ENCODE measurements around the gene SCO1.
"Not testable (repeated sequence)": the region's sequence is repeated elsewhere in the genome, so short reads cannot be mapped to it uniquely, and the experiment has no call there.

SCO1 gene

DNA sequence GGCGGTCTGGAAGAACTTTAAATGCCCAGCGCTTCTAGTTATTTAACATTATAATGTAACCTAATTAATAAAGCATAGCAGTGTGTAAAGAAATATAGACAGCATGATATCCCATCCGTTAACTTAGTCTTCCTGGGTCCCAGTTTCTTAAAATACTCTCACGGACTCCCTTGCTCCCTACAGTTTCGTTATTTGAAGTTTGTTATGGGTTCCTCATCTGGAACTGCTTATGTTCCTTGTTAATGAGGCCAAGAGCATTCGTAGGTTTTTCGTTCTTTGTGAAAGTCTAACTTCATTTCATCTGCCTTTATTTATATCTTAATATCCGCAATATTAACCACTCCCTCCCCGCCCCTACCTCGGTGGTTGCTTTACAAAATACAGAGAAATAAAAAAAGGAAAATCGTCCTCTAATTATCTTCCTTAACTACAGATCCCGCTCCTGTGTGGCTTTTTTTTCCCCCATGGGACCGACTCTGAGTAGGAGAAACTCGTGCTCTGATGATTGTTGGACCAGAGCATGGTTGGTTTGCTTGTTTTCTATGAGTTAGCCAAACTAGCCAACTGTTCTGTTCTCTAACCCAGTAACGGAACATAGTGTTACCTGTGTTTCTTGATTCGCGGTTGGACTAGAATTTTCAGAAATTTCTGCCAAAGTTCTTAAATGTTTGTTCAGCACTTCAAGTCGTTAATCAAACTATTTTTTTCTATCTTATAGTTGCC lies 924 bp upstream of the SCO1 start:
- no peaks in the 10 kb centered on the region for H3K27me3 ChIP-seq (ENCODE audit: low read depth, low read length)
- H3K4me1 ChIP-seq (ENCODE audit: low read length): peaks cover 10% of the 10 kb centered on the region; the same call in 1 of the 2 replicates
- H3K4me2 ChIP-seq (ENCODE audit: low read length): peak overlapping the region; percentile 70
- no peaks in the 10 kb centered on the region for H3K9me3 ChIP-seq (ENCODE audit: insufficient read depth, low read length)
- peaks cover 6% of the 10 kb centered on the region for H3K36me3 ChIP-seq (replicated peaks; ENCODE audit: low read depth, low read length)
- peak overlapping the region; percentile 100 for H3K4me3 ChIP-seq (ENCODE audit: low read length)
- TF ChIP-seq, protein P1, sequence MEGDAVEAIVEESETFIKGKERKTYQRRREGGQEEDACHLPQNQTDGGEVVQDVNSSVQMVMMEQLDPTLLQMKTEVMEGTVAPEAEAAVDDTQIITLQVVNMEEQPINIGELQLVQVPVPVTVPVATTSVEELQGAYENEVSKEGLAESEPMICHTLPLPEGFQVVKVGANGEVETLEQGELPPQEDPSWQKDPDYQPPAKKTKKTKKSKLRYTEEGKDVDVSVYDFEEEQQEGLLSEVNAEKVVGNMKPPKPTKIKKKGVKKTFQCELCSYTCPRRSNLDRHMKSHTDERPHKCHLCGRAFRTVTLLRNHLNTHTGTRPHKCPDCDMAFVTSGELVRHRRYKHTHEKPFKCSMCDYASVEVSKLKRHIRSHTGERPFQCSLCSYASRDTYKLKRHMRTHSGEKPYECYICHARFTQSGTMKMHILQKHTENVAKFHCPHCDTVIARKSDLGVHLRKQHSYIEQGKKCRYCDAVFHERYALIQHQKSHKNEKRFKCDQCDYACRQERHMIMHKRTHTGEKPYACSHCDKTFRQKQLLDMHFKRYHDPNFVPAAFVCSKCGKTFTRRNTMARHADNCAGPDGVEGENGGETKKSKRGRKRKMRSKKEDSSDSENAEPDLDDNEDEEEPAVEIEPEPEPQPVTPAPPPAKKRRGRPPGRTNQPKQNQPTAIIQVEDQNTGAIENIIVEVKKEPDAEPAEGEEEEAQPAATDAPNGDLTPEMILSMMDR (IDR thresholded peaks at IDR 0.05; ENCODE audit: low read depth, low read length): no peak
- no peak for TF ChIP-seq EZH2phosphoT487 (IDR thresholded peaks at IDR 0.05; ENCODE audit: low read depth)
- peak overlapping the region; percentile 68 for H2AFZ ChIP-seq (ENCODE audit: low read depth, low read length)
- H3K9ac ChIP-seq (ENCODE audit: low read length): peak overlapping the region; percentile 90
- peaks cover 2% of the 10 kb centered on the region; the same call in 1 of the 2 replicates for H4K20me1 ChIP-seq (ENCODE audit: insufficient read depth, low read length)
- peaks cover 45% of the 10 kb centered on the region for H3K79me2 ChIP-seq (ENCODE audit: low read length)
- peak overlapping the region; percentile 86 for H3K27ac ChIP-seq (ENCODE audit: low read length)

DNA sequence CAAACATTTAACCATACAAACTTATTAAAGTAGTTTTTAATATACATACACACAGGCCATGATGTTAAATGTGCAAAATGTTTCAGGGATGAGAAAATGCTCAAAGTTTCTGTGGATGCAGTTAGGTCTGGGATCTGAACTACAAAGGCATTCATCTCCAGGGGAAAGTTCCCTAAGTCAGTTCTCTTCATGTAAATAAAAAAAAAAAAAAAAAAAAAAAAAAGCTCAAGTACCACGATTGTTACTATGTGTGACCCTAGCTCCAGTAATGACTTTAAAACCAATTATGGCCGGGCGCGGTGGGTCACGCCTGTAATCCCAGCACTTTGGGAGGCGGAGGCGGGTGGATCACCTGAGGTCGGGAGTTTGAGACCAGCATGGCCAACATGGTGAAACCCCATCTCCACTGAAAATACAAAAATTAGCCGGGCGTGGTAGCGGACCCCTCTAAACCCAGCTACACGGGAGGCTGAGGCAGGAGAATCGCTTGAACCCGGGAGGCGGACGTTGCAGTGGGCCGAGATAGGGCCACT lies 1.4 kb downstream of the SCO1 start:
- Histone ChIP-seq H3K79me2 (ENCODE audit: low read length) (peaks cover 52% of the 10 kb centered on the region), H3K9ac (ENCODE audit: low read length) (peak overlapping the region; percentile 90; the same call in 1 of the 2 replicates), H3K4me3 (ENCODE audit: low read length) (peak overlapping the region; percentile 100), H3K36me3 (replicated peaks; ENCODE audit: low read depth, low read length) (peaks cover 16% of the 10 kb centered on the region), H3K4me2 (ENCODE audit: low read length) (peak overlapping the region; percentile 93)
- H3K27ac ChIP-seq (ENCODE audit: low read length); H2AFZ ChIP-seq (ENCODE audit: low read depth, low read length); H3K9me3 ChIP-seq (ENCODE audit: insufficient read depth, low read length); H3K27me3 ChIP-seq (ENCODE audit: low read depth, low read length); H3K4me1 ChIP-seq (ENCODE audit: low read length); H4K20me1 ChIP-seq (ENCODE audit: insufficient read depth, low read length): not testable (repeated sequence)

DNA sequence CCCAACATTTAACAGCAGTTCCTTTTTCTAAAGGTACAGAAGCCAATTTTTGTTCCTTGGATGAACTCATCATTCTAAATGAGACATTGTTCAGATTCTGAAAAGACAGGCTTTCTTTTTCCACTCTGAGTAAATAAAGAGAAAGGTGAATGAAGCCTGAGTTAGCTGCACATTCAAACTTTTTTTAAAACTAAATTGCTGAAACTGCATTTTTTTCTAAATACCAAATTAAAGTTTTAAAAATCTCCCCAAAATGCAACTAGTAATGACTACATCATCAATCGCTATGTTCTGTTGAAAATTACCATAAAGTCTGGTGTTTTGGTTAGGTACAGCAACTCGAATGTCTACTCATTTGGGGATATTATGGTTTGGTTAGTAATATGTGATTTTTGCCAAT lies 9.8 kb downstream of the SCO1 start:
- TF ChIP-seq, protein P1 (IDR thresholded peaks at IDR 0.05; ENCODE audit: low read depth, low read length): no peak
- TF ChIP-seq EZH2phosphoT487 (IDR thresholded peaks at IDR 0.05; ENCODE audit: low read depth): no peak
- H3K79me2 ChIP-seq (ENCODE audit: low read length): peaks cover 33% of the 10 kb centered on the region
- H3K4me2 ChIP-seq (ENCODE audit: low read length): no peak overlapping the region
- H3K9me3 ChIP-seq (ENCODE audit: insufficient read depth, low read length): no peaks in the 10 kb centered on the region
- no peak overlapping the region for H3K9ac ChIP-seq (ENCODE audit: low read length)
- H2AFZ ChIP-seq (ENCODE audit: low read depth, low read length): no peak overlapping the region
- H3K27ac ChIP-seq (ENCODE audit: low read length): no peak overlapping the region
- H3K36me3 ChIP-seq (replicated peaks; ENCODE audit: low read depth, low read length): peaks cover 34% of the 10 kb centered on the region
- H3K27me3 ChIP-seq (ENCODE audit: low read depth, low read length): no peaks in the 10 kb centered on the region
- H4K20me1 ChIP-seq (ENCODE audit: insufficient read depth, low read length): no peaks in the 10 kb centered on the region; the same call in 1 of the 2 replicates
- no peak overlapping the region for H3K4me3 ChIP-seq (ENCODE audit: low read length)
- no peaks in the 10 kb centered on the region for H3K4me1 ChIP-seq (ENCODE audit: low read length)

DNA sequence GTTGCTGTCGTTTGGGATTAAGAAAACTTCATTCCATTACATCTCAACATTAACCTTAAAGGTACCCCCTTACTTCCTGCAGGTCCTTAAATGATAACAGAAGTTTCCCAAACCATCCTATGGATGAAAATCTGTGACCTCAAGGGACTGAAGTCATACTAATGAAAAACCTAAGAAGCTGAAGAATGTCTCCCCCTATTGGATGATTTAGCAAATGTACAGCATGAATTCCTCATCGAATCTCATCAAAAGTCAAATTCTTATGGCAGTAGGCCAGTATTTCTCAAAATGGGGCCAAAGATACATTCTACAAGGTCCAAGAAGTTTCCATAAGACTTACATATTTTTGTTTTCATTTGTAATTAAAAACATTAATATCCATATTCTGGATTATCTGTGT lies 13.5 kb downstream of the SCO1 start:
- Histone ChIP-seq H3K9me3 (ENCODE audit: insufficient read depth, low read length) (no peaks in the 10 kb centered on the region), H3K4me1 (ENCODE audit: low read length) (no peaks in the 10 kb centered on the region), H4K20me1 (ENCODE audit: insufficient read depth, low read length) (no peaks in the 10 kb centered on the region), H3K4me2 (ENCODE audit: low read length) (no peak overlapping the region), H3K79me2 (ENCODE audit: low read length) (peaks cover 16% of the 10 kb centered on the region), H3K9ac (ENCODE audit: low read length) (no peak overlapping the region), H3K27ac (ENCODE audit: low read length) (no peak overlapping the region), H3K4me3 (ENCODE audit: low read length) (no peak overlapping the region), H2AFZ (ENCODE audit: low read depth, low read length) (no peak overlapping the region), H3K27me3 (ENCODE audit: low read depth, low read length) (no peaks in the 10 kb centered on the region), H3K36me3 (replicated peaks; ENCODE audit: low read depth, low read length) (peaks cover 31% of the 10 kb centered on the region)
- TF ChIP-seq, protein P1 (IDR thresholded peaks at IDR 0.05; ENCODE audit: low read depth, low read length): peak; percentile 47
- no peak for TF ChIP-seq EZH2phosphoT487 (IDR thresholded peaks at IDR 0.05; ENCODE audit: low read depth)

Measured in OCI-LY3 (cell line).